SK-N-SH treated with all-trans-retinoic acid at 6 μM for 48 hours (cell line): ENCODE data around the gene ARRB1.

ENCODE experiments used
- BACH2 ChIP-seq: fragments of 250-450 bp; sonication (Bioruptor Pico); IDR thresholded peaks from 2 replicates; pipeline ENCODE4 v1.9.0; 2021; ENCODE audit warnings: mild to moderate bottlenecking, borderline replicate concordance
- ESRRG ChIP-seq: fragments of 250-450 bp; sonication (Bioruptor Pico); IDR thresholded peaks from 2 replicates; pipeline ENCODE4 v1.6.1; 2021; ENCODE audit warnings: mild to moderate bottlenecking
- ISL1 ChIP-seq: fragments of 250-450 bp; sonication (Bioruptor Pico); IDR thresholded peaks from 2 replicates; pipeline ENCODE4 v2.1.2; 2022; ENCODE audit warnings: mild to moderate bottlenecking, moderate library complexity
- RARB ChIP-seq: fragments of 250-450 bp; sonication (Bioruptor Pico); IDR thresholded peaks from 2 replicates; pipeline ENCODE4 v1.8.0; 2021; ENCODE audit warnings: mild to moderate bottlenecking, moderate library complexity
- ZNF565 ChIP-seq: fragments of 450-650 bp; formaldehyde crosslinking; conservative IDR thresholded peaks from 2 replicates; pipeline ENCODE4 v1.5.0; 2020; ENCODE audit warnings: low read depth, mild to moderate bottlenecking, moderate library complexity
- ZNF8 ChIP-seq: fragments of 450-650 bp; formaldehyde crosslinking; IDR thresholded peaks from 2 replicates; pipeline ENCODE4 v1.5.0; 2020; ENCODE audit warnings: mild to moderate bottlenecking, moderate library complexity
- TF ChIP-seq, protein P1 (sequence below): fragments of 250-450 bp; sonication (Bioruptor Pico); IDR thresholded peaks from 2 replicates; pipeline ENCODE4 v1.8.0; 2020; ENCODE audit warnings: mild to moderate bottlenecking, moderate library complexity, borderline replicate concordance
- TF ChIP-seq, protein P2 (sequence below): fragments of 250-450 bp; sonication (Bioruptor Pico); IDR thresholded peaks from 2 replicates; pipeline ENCODE4 v1.5.1; 2021; ENCODE audit warnings: mild to moderate bottlenecking, moderate library complexity

DNA sequence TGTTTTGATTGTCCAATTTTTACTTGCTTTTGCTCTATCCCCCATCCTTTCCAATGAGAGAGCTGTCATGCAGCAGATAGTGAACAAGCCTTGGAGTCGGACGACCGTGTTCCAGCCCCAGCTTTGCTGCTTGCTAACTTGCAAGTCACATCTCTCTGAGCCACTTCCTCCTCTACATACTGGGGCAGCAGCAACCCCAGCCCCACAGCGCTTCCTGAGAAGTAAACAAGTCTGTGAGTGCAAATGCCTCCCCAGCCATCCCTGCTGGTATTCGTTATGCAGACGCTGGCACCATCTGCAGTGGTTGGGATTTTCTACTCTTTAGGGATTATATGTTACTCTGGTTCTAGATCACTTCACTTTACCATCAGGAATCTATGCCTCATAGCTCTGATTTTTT, 75.9 kb downstream of the ARRB1 start:
- TF ChIP-seq ISL1: no peak
- no peak for TF ChIP-seq ZNF8
- TF ChIP-seq BACH2 (CRISPR knock-in tag): no peak
- TF ChIP-seq, protein P1, sequence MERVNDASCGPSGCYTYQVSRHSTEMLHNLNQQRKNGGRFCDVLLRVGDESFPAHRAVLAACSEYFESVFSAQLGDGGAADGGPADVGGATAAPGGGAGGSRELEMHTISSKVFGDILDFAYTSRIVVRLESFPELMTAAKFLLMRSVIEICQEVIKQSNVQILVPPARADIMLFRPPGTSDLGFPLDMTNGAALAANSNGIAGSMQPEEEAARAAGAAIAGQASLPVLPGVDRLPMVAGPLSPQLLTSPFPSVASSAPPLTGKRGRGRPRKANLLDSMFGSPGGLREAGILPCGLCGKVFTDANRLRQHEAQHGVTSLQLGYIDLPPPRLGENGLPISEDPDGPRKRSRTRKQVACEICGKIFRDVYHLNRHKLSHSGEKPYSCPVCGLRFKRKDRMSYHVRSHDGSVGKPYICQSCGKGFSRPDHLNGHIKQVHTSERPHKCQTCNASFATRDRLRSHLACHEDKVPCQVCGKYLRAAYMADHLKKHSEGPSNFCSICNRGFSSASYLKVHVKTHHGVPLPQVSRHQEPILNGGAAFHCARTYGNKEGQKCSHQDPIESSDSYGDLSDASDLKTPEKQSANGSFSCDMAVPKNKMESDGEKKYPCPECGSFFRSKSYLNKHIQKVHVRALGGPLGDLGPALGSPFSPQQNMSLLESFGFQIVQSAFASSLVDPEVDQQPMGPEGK (CRISPR knock-in tag): no peak
- TF ChIP-seq, protein P2, sequence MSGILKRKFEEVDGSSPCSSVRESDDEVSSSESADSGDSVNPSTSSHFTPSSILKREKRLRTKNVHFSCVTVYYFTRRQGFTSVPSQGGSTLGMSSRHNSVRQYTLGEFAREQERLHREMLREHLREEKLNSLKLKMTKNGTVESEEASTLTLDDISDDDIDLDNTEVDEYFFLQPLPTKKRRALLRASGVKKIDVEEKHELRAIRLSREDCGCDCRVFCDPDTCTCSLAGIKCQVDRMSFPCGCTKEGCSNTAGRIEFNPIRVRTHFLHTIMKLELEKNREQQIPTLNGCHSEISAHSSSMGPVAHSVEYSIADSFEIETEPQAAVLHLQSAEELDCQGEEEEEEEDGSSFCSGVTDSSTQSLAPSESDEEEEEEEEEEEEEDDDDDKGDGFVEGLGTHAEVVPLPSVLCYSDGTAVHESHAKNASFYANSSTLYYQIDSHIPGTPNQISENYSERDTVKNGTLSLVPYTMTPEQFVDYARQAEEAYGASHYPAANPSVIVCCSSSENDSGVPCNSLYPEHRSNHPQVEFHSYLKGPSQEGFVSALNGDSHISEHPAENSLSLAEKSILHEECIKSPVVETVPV: no peak
- TF ChIP-seq ESRRG: no peak
- no peak for TF ChIP-seq RARB (CRISPR knock-in tag)
- no peak for TF ChIP-seq ZNF565 (CRISPR knock-in tag)
